K562 (cell line): ENCODE results near the gene C16orf74.

ENCODE experiments used
- ATF7 ChIP-seq: fragments of 450-650 bp; IDR thresholded peaks from 2 replicates; pipeline ENCODE4 v1.7.1; 2014; ENCODE audit warnings: mild to moderate bottlenecking, moderate library complexity
- CHD4 ChIP-seq: fragments of 200-600 bp; sonication (generic); IDR thresholded peaks from 3 replicates; pipeline ENCODE4 v1.6.1; 2012; ENCODE audit warnings: low read depth, mild to moderate bottlenecking, mixed read lengths, low read length, inconsistent platforms; ENCODE audit not compliant: insufficient read depth, insufficient replicate concordance, poor library complexity, severe bottlenecking
- CREB1 ChIP-seq, 2 experiments: sonication (generic) in 1 of 2; formaldehyde crosslinking in 1 of 2; IDR thresholded peaks; 2 replicates each; pipeline versions ENCODE4 v1.6.1 to v1.8.0; 2012 to 2022; ENCODE audit warnings: inconsistent platforms in 1 of 2, mild to moderate bottlenecking in 1 of 2, missing genetic modification reagents in 1 of 2, moderate library complexity in 1 of 2
- CTCF ChIP-seq, 3 experiments: IDR thresholded peaks in 2 of 3; conservative IDR thresholded peaks in 1 of 3; 2 replicates each; pipeline ENCODE4 v1.5.1; 2011 to 2012; ENCODE audit warnings: low read length in 3 of 3, mild to moderate bottlenecking in 3 of 3, control low read depth in 2 of 3, improper control_type of control experiment in 1 of 3, inconsistent platforms in 1 of 3, low read depth in 1 of 3, mixed read lengths in 1 of 3, moderate library complexity in 1 of 3; ENCODE audit not compliant: insufficient read depth in 2 of 3
- EZH2 ChIP-seq: IDR thresholded peaks from 2 replicates; pipeline ENCODE4 v1.6.1; 2012; ENCODE audit warnings: low read depth, mild to moderate bottlenecking, inconsistent platforms, low read length, borderline replicate concordance
- GABPB1 ChIP-seq: sonication (generic); formaldehyde crosslinking; IDR thresholded peaks from 2 replicates; pipeline ENCODE4 v1.8.0; 2022; ENCODE audit warnings: mild to moderate bottlenecking, missing genetic modification reagents
- KAT8 ChIP-seq: fragments of 450-650 bp; IDR thresholded peaks from 2 replicates; pipeline ENCODE4 v1.6.1; 2016; ENCODE audit warnings: low read depth, mild to moderate bottlenecking
- POLR2A ChIP-seq: fragments of 450-650 bp; conservative IDR thresholded peaks from 2 replicates; pipeline ENCODE4 v1.6.1; 2016
- POLR2AphosphoS5 ChIP-seq: IDR thresholded peaks from 2 replicates; pipeline ENCODE4 v1.6.1; 2011; ENCODE audit warnings: mild to moderate bottlenecking, low read depth, low read length, moderate library complexity; ENCODE audit not compliant: control insufficient read depth, insufficient read depth
- SIX5 ChIP-seq, 2 experiments: IDR thresholded peaks; 2 replicates each; pipeline ENCODE4 v1.6.1; 2011; ENCODE audit warnings: low read length in 2 of 2, borderline replicate concordance in 1 of 2, low read depth in 1 of 2, mild to moderate bottlenecking in 1 of 2, moderate library complexity in 1 of 2; ENCODE audit not compliant: insufficient read depth in 1 of 2
- SMC3 ChIP-seq: conservative IDR thresholded peaks from 2 replicates; pipeline ENCODE4 v1.6.1; 2011; ENCODE audit warnings: low read depth, low read length, improper control_type of control experiment; ENCODE audit not compliant: insufficient read depth
- ZBTB43 ChIP-seq: sonication (generic); formaldehyde crosslinking; IDR thresholded peaks from 2 replicates; pipeline ENCODE4 v1.8.0; 2023; ENCODE audit warnings: mild to moderate bottlenecking, missing genetic modification reagents
- ZNF24 ChIP-seq: fragments of 450-650 bp; IDR thresholded peaks from 2 replicates; pipeline ENCODE4 v1.6.1; 2016

- TF ChIP-seq ZNF24, result no peak
- no peak for TF ChIP-seq KAT8
- no peak for TF ChIP-seq CTCF (IDR thresholded peaks at IDR 0.05 in 2 of 3, conservative IDR thresholded peaks at IDR 0.05 in 1 of 3; ENCODE audit: insufficient read depth in 2 of 3, low read depth in 1 of 3, low read length in 3 of 3)
- no peak for TF ChIP-seq POLR2A
- TF ChIP-seq GABPB1, result no peak
- TF ChIP-seq CHD4, result no peak
- no peak for TF ChIP-seq ZBTB43 (CRISPR knock-in tag)
- no peak for TF ChIP-seq ATF7
- TF ChIP-seq POLR2AphosphoS5, result no peak
- no peak for TF ChIP-seq SIX5 (IDR thresholded peaks at IDR 0.05; ENCODE audit: borderline replicate concordance in 1 of 2, insufficient read depth in 1 of 2, low read depth in 1 of 2, low read length in 2 of 2)
- TF ChIP-seq CREB1 (IDR thresholded peaks at IDR 0.05), result no peak
- TF ChIP-seq CREB1 (CRISPR knock-in tag; IDR thresholded peaks at IDR 0.05), result no peak
- no peak for TF ChIP-seq SMC3
- no peak for TF ChIP-seq EZH2
These were observed 23.2 kb upstream of the C16orf74 start for GRCh38 chr16:85774136-85774535.
